DOHH2 (cell line): ENCODE results near the gene RLN3.

Experiments
- CTCF ChIP-seq: fragments of 200-600 bp; sonication (generic); IDR thresholded peaks from one replicate; pipeline ENCODE4 v1.5.1; 2014; ENCODE audit warnings: antibody characterized with exemption, mild to moderate bottlenecking, low read depth, low read length; ENCODE audit not compliant: poor library complexity, severe bottlenecking
- EZH2phosphoT487 ChIP-seq: fragments of 200-600 bp; sonication (generic); IDR thresholded peaks from 2 replicates; pipeline ENCODE4 v1.6.1; 2017; ENCODE audit warnings: borderline replicate concordance, mild to moderate bottlenecking, antibody characterized with exemption, low read length, moderate library complexity, mixed read lengths

- no peak for TF ChIP-seq CTCF
- no peak for TF ChIP-seq EZH2phosphoT487
These were observed 31.8 kb downstream of the RLN3 start for GRCh38 chr19:14059652-14060155.
